GM21423 (cell line): ENCODE measurements around the gene CYP2C18.
"Not testable (repeated sequence)": the region's sequence is repeated elsewhere in the genome, so short reads cannot be mapped to it uniquely, and the experiment has no call there.

Experiments
- ATAC-seq: cut with Tn5 transposase; IDR thresholded peaks from one replicate; pipeline ENCODE4 v1.9.1; 2021; ENCODE audit warnings: mild to moderate bottlenecking, moderate library complexity; ENCODE audit not compliant: unreplicated experiment

The CYP2C18 gene

DNA sequence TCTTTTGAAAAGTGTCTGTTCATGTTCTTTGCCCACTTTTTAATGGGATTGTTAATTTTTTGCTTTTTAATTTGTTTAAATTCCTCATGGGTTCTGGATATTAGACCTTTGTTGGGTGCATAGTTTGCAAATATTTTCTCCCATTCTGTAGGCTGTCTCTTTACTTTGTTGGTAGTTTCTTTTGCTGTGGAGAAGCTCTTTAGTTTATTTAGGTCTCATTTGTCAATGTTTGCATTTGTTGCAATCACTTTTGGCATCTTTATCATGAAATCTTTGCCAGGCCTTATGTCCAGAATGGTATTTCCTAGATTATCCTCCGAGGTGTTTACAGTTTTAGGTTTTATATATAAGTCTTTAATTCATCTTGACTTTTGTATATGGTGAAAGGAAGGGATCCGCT, 55.1 kb downstream of the CYP2C18 start:
- no peak for ATAC-seq

DNA sequence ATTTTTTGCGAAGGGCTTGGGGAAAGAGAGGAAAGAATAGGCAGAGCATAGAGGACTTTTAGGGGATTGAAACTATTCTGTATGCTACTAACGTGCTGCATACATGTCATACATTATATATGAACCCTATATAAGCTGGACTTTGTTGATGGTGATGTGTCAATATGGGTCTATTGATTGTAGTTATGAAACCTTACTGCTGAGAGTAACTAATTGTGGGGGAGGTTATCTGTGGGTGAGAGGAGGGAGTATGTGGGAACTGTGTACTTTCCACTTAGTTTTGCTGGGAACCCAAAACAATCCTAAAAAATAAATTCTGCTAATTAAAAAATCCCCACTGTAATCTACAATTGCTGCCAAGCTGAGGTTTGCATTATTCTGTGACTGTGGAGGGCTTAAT, 63.6 kb downstream of the CYP2C18 start:
- no peak for ATAC-seq

DNA sequence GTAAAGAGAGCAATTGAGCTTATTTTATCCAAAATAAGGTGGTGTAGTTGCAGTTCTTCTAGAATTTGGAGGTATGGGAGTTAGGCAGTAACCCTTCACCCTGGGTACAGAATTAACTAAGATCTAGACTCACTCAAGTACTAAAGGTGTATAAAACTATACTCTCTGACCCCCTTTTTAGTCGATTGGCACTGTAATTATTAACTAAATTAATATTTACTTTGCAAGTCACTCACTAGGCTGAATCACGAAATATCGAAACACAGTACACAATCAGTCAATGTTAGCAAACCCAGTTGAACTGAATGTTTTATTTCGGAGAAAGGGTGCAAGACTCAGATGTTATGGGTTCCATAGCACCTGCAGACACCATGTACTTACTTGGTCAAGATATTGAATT, 64.3 kb downstream of the CYP2C18 start:
- no peak for ATAC-seq

DNA sequence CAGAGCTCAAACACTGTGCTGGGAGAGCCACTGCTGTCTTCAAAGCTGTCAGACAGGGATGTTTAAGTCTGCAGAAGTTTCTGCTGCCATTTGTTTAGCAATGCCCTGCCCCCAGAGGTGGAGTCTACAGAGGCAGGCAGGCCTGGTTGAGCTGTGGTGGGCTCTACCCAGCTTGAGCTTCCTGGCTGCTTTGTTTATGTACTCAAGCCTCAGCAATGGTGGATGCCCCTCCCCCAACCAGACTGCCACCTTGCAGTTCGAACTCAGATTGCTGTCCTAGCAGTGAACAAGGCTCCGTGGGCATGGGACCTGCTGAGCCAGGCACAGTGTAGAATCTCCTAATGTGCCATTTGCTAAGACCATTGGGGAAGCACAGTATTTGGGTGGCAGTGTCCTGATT, 74.4 kb downstream of the CYP2C18 start:
- no peak for ATAC-seq

DNA sequence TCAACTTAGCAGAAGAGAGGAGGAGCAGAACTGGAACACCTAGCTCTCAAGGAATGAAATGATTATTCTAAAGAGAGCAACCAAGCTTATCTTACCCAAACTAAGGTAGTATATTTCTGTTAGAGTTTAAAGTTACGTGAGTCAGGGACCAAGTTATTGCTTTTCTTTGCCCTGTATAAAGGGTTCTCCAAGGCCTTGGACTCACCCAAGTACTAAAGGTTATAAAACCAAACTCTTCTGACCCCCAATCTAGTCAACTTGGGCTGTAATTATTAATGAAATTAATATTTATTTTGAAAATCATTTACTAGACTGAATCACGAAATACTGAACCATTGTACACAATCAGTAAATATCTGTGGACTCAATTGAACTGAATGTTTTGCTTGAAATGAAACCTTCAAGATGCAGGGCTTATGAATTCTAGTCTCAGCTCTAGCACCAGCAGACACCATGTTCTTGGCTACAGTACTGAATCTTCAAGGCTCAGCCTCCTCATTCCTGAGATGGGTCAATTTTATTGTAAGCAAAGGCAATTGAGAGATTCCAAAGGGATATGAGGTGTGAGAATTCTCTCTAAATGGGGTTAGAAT, 77.2 kb downstream of the CYP2C18 start:
- no peak for ATAC-seq

DNA sequence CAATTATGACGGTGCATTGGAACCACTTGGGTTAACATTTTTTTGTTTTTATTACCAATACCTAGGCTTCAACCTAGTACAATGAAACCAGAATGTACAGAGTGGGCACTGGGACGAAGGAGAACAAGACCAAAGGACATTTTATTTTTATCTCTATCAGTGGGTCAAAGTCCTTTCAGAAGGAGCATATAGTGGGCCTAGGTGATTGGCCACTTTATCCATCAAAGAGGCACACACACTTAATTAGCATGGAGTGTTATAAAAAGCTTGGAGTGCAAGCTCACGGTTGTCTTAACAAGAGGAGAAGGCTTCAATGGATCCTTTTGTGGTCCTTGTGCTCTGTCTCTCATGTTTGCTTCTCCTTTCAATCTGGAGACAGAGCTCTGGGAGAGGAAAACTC, 78.9 kb downstream of the CYP2C18 start, which contains the start of gene CYP2C19:
TSS of gene CYP2C19 (plus strand) at position 289 of the 400 bp plus-strand sequence. CDS start at position 314, 25 bp downstream.
- ATAC-seq: no peak

DNA sequence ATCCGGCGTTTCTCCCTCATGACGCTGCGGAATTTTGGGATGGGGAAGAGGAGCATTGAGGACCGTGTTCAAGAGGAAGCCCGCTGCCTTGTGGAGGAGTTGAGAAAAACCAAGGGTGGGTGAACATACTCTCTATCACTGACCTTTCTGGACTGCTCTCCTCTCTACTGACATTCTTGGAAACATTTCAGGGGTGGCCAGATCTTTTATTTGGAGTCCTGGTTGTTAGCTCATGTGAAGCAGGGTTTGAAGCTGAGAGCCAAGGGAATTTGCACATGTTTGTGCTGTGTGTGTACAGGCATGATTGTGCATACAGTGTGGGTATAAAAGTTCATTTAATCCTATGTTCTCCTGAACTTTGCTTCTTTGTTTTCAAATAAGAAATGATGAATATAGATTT, 91.9 kb downstream of the CYP2C18 start:
- ATAC-seq: not testable (repeated sequence)

DNA sequence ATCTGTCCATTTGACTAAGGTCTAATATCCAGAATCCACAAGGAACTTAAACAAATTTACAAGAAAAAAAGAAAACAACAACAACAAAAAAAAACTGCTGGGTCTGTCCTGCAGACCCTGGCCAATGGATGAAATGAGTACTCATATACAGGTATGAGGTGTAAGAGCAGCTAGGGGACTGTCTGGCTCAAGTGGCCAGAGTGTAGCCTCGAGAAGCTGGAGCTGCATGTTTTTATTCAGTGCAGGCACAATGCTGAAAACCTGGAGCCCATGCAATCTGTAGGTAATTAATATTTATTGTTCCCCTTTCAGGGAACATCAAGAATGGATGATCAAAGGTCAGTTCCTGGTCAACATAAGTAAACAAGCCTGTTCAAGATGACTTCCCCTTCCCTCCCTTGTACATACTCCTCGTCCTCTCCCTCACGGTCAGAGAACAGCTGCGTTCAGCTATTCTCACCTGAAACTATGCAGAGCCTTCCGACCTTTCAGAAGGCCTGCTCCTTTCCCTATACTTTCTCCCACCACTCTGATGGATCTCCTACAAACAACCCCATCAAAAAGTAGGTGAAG, 94.4 kb downstream of the CYP2C18 start:
- ATAC-seq: no peak

DNA sequence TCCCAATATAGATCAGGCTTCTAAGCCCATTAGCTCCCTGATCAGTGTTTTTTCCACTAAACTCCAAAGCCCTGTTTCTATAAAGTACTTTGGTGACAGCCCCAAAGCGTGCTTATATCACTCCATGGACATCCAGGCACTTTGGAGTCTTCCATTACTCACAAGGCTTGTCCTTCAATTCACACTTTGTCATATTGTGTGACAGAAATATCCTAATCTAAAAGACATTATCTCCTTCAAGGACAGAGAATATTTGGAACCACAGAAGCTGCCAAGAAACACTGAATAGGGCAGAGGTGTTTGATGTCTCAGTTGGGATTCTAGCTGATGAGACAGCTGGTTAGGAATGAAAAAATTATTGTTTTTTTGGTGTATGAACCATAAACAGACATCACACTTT, 97.3 kb downstream of the CYP2C18 start:
- no peak for ATAC-seq

DNA sequence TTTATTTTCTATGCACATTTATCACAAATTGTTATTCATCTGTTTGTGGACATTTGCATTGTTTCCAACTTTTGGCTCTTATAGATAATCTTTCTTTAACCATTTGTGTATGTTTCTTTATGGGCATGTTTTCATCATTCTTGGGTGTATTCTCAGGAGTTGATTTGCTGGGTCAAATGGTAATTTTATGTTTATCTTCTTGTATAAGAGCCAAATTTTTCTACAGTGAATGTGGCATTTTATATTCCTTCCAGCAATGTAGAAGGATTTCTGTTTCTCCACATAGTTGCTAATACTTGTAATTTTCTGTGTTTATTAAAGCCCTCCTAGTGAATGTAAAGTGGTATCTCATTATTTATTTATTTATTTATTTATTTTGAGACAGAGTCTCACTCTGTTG, 100.7 kb downstream of the CYP2C18 start:
- ATAC-seq: no peak

DNA sequence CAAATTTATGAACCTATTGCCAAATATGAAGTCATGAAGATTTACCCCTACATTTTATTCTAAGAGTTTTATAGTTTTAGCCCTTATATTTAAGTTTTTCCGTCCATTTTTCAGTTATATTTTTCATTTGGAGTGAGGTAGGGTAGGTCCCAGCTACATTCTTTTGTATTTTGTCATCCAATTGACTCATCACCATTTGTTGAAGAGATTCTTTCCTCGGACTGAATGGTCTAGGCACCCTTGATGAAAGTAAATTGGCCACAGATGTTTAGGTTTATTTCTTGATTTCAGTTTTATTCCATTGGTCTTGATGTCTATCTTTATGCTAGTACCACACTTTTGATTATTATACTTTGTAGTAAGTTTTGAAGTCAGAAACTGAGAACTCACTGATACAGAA, 101.7 kb downstream of the CYP2C18 start:
- no peak for ATAC-seq
